ENCODE measurements around the gene BSN.

The BSN gene

GRCh38 chr3:49707113-49707480 lies 152.8 kb downstream of the BSN start:
- WGBS, 2 experiments (ENCODE audit: insufficient coverage in 2 of 2) = 90 to 98% methylated on average over 4 of the region's 4 CpGs
- no peaks in the 10 kb centered on the region for H3K4me1 ChIP-seq (ENCODE audit: control insufficient read depth, insufficient read depth, low read length, poor library complexity, severe bottlenecking)
- H3K9me3 ChIP-seq (ENCODE audit: control insufficient read depth, low read length) = no peaks in the 10 kb centered on the region
- H3K27ac ChIP-seq (ENCODE audit: low read depth, low read length, severe bottlenecking) = no peak overlapping the region
- H3K4me3 ChIP-seq (ENCODE audit: extremely low read depth, insufficient read depth, low read length, poor library complexity, severe bottlenecking) = no peak overlapping the region
- peaks cover 23% of the 10 kb centered on the region for H3K36me3 ChIP-seq (ENCODE audit: control insufficient read depth, insufficient read depth, low read length)

- WGBS, 2 experiments (ENCODE audit: insufficient coverage in 2 of 2) = 92 to 96% methylated on average over 3 to 6 of the region's 8 CpGs
- H3K4me1 ChIP-seq (ENCODE audit: control insufficient read depth, insufficient read depth, low read length, poor library complexity, severe bottlenecking) = no peaks in the 10 kb centered on the region
- H3K4me3 ChIP-seq (ENCODE audit: extremely low read depth, insufficient read depth, low read length, poor library complexity, severe bottlenecking) = no peak overlapping the region
- H3K27ac ChIP-seq (ENCODE audit: low read depth, low read length, severe bottlenecking) = no peak overlapping the region
- peaks cover 6% of the 10 kb centered on the region for H3K36me3 ChIP-seq (ENCODE audit: control insufficient read depth, insufficient read depth, low read length)
- H3K9me3 ChIP-seq (ENCODE audit: control insufficient read depth, low read length) = no peaks in the 10 kb centered on the region
Measured at GRCh38 chr3:49709852-49710251, 155.6 kb downstream of the BSN start.

- H3K4me1 ChIP-seq (ENCODE audit: control insufficient read depth, insufficient read depth, low read length, poor library complexity, severe bottlenecking) = no peaks in the 10 kb centered on the region
- H3K36me3 ChIP-seq (ENCODE audit: control insufficient read depth, insufficient read depth, low read length) = peaks cover 3% of the 10 kb centered on the region
- no peaks in the 10 kb centered on the region for H3K9me3 ChIP-seq (ENCODE audit: control insufficient read depth, low read length)
- no peak overlapping the region for H3K27ac ChIP-seq (ENCODE audit: low read depth, low read length, severe bottlenecking)
- no peak overlapping the region for H3K4me3 ChIP-seq (ENCODE audit: extremely low read depth, insufficient read depth, low read length, poor library complexity, severe bottlenecking)
- 97 to 100% methylated on average over 4 to 5 of the region's 5 CpGs for WGBS, 2 experiments (ENCODE audit: insufficient coverage in 2 of 2)
Measured at GRCh38 chr3:49711489-49711888, 157.2 kb downstream of the BSN start.

GRCh38 chr3:49712166-49712565 lies 157.9 kb downstream of the BSN start:
- H3K27ac ChIP-seq (ENCODE audit: low read depth, low read length, severe bottlenecking) = no peak overlapping the region
- peaks cover 9% of the 10 kb centered on the region for H3K36me3 ChIP-seq (ENCODE audit: control insufficient read depth, insufficient read depth, low read length)
- no peak overlapping the region for H3K4me3 ChIP-seq (ENCODE audit: extremely low read depth, insufficient read depth, low read length, poor library complexity, severe bottlenecking)
- H3K4me1 ChIP-seq (ENCODE audit: control insufficient read depth, insufficient read depth, low read length, poor library complexity, severe bottlenecking) = no peaks in the 10 kb centered on the region
- WGBS, 2 experiments (ENCODE audit: insufficient coverage in 2 of 2) = 96 to 98% methylated on average over 11 of the region's 11 CpGs
- no peaks in the 10 kb centered on the region for H3K9me3 ChIP-seq (ENCODE audit: control insufficient read depth, low read length)

DNA sequence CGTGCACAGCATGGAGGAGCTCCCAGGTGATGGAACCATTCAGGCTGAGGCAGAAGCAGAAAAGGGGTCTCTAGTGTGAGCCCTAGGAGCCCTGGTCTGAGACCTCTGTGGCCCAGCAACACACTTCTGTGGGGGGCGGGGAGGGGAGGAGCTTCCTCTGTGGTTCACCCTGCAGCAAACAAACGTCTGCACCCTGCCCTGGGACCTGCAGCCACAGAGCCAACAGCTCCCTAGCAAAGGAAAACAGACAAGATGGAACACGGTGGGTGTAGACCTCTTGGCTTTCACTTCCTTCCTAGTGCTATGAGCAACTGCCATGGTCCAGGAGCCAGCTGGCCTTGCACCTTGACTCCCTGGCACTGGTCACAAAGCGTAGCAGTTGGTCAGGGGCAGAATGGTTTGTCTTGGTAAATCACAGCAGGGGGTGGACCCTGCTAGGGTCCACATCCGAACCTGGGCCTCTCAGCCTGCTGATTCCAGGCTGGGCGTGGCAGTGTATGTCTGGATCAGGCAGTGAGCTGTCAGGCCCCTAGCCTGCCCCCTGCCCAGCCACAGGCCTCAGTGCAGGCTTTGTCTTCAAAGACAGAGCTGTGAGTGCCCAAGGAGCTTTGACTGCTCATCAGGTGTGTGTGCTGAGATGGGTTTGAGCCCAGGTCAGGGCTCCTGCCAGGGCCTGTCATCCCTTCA lies 158.5 kb downstream of the BSN start:
- Histone ChIP-seq H3K36me3 (ENCODE audit: control insufficient read depth, insufficient read depth, low read length) (peaks cover 9% of the 10 kb centered on the region), H3K4me3 (ENCODE audit: extremely low read depth, insufficient read depth, low read length, poor library complexity, severe bottlenecking) (no peak overlapping the region), H3K27ac (ENCODE audit: low read depth, low read length, severe bottlenecking) (no peak overlapping the region), H3K4me1 (ENCODE audit: control insufficient read depth, insufficient read depth, low read length, poor library complexity, severe bottlenecking) (no peaks in the 10 kb centered on the region), H3K9me3 (ENCODE audit: control insufficient read depth, low read length) (no peaks in the 10 kb centered on the region)
- WGBS, 2 experiments (ENCODE audit: insufficient coverage in 2 of 2) = 75 to 80% methylated on average over 5 to 6 of the region's 7 CpGs

DNA sequence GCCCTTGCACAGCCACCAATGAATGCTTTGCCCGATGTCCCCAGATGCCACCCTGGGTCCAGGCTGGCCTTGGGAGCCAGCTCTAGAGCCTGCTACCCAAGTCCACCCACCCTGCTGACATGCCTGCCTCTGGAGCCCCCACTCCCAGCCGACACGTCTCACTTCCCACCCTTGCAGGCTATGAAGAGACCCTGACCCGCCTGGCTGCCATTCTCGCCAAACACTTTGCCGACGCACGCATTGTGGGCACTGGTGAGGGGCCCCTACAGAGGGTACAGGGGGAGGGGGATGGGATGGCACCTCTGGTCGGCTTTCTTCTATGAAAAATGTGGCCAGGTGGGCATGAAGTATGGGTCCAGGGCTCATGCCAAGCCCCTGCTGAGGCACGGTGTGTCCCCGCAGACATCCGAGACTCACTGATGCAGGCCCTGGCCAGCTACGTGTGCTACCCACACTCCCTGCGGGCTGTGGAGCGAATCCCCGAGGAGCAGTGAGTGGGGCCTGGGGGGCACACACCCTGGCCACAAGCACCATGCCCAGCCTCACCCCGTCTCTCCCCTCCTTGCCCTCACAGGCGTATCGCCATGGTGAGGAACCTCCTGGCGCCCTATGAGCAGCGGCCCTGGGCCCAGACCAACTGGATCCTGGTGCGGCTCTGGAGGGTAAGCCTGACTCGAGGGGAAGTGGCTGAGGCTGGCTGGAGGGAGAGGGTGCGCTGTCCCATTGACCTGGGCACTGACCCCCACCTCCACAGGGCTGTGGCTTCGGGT lies 159.2 kb downstream of the BSN start:
- WGBS, 2 experiments (ENCODE audit: insufficient coverage in 2 of 2) = 96% methylated on average over 17 to 18 of the region's 25 CpGs
- Histone ChIP-seq H3K36me3 (ENCODE audit: control insufficient read depth, insufficient read depth, low read length) (peaks cover 16% of the 10 kb centered on the region), H3K4me1 (ENCODE audit: control insufficient read depth, insufficient read depth, low read length, poor library complexity, severe bottlenecking) (no peaks in the 10 kb centered on the region), H3K4me3 (ENCODE audit: extremely low read depth, insufficient read depth, low read length, poor library complexity, severe bottlenecking) (no peak overlapping the region), H3K9me3 (ENCODE audit: control insufficient read depth, low read length) (no peaks in the 10 kb centered on the region), H3K27ac (ENCODE audit: low read depth, low read length, severe bottlenecking) (no peak overlapping the region)

- 88 to 93% methylated on average over 13 of the region's 13 CpGs for WGBS, 2 experiments (ENCODE audit: insufficient coverage in 2 of 2)
- Histone ChIP-seq H3K36me3 (ENCODE audit: control insufficient read depth, insufficient read depth, low read length) (peaks cover 18% of the 10 kb centered on the region), H3K27ac (ENCODE audit: low read depth, low read length, severe bottlenecking) (no peak overlapping the region), H3K4me1 (ENCODE audit: control insufficient read depth, insufficient read depth, low read length, poor library complexity, severe bottlenecking) (no peaks in the 10 kb centered on the region), H3K9me3 (ENCODE audit: control insufficient read depth, low read length) (no peaks in the 10 kb centered on the region), H3K4me3 (ENCODE audit: extremely low read depth, insufficient read depth, low read length, poor library complexity, severe bottlenecking) (no peak overlapping the region)
Measured at GRCh38 chr3:49714728-49715550, 160.7 kb downstream of the BSN start.

DNA sequence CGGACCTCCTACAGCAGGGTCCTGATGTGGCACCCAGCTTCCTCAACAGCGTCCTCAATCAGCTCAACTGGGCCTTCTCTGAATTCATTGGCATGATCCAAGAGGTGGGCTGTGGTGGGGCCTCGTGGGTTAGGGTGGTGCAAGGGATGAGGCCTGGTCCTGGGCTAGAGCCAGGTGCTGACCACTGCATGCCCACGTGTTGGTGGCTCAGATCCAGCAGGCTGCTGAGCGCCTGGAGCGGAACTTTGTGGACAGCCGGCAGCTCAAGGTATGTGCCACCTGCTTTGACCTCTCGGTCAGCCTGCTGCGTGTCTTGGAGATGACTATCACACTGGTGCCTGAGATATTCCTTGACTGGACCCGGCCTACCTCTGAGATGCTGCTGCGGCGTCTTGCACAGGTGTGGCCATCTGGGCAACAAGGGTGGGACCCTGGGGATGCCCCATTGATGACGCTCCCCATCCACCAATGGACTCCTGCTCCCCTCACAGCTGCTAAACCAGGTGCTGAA lies 161.4 kb downstream of the BSN start:
- H3K4me1 ChIP-seq (ENCODE audit: control insufficient read depth, insufficient read depth, low read length, poor library complexity, severe bottlenecking) = no peaks in the 10 kb centered on the region
- no peaks in the 10 kb centered on the region for H3K9me3 ChIP-seq (ENCODE audit: control insufficient read depth, low read length)
- whole genome bisulfite sequencing, 2 experiments (ENCODE audit: insufficient coverage in 2 of 2) = 94 to 97% methylated on average over 13 of the region's 13 CpGs
- no peak overlapping the region for H3K27ac ChIP-seq (ENCODE audit: low read depth, low read length, severe bottlenecking)
- H3K4me3 ChIP-seq (ENCODE audit: extremely low read depth, insufficient read depth, low read length, poor library complexity, severe bottlenecking) = no peak overlapping the region
- peaks cover 23% of the 10 kb centered on the region for H3K36me3 ChIP-seq (ENCODE audit: control insufficient read depth, insufficient read depth, low read length)

DNA sequence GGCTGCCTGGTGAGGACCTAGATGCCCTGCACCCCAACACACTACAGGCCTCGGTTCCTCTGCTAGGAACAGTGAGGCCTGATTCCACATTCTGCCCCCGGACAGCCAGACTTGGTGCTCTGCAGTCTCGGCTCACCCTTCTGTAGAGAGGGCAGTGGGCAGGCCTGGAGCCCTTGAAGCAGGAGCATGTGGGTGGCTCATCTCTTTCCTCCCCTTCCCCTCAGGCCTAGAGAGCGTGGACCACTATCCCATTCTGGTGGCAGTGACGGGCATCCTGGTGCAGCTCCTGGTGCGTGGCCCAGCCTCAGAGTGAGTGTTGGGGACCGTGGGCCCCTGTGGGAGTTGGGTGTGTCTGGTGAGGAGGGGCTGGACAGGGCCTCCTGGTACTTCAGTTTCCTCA lies 161.9 kb downstream of the BSN start:
- Histone ChIP-seq H3K4me1 (ENCODE audit: control insufficient read depth, insufficient read depth, low read length, poor library complexity, severe bottlenecking) (no peaks in the 10 kb centered on the region), H3K27ac (ENCODE audit: low read depth, low read length, severe bottlenecking) (no peak overlapping the region), H3K36me3 (ENCODE audit: control insufficient read depth, insufficient read depth, low read length) (peaks cover 27% of the 10 kb centered on the region), H3K4me3 (ENCODE audit: extremely low read depth, insufficient read depth, low read length, poor library complexity, severe bottlenecking) (no peak overlapping the region), H3K9me3 (ENCODE audit: control insufficient read depth, low read length) (no peaks in the 10 kb centered on the region)
- WGBS, 2 experiments (ENCODE audit: insufficient coverage in 2 of 2) = 93 to 100% methylated on average over 4 of the region's 7 CpGs

GRCh38 chr3:49716691-49717210 lies 162.5 kb downstream of the BSN start:
- 91 to 94% methylated on average over 15 of the region's 16 CpGs for WGBS, 2 experiments (ENCODE audit: insufficient coverage in 2 of 2)
- no peaks in the 10 kb centered on the region for H3K4me1 ChIP-seq (ENCODE audit: control insufficient read depth, insufficient read depth, low read length, poor library complexity, severe bottlenecking)
- no peaks in the 10 kb centered on the region for H3K9me3 ChIP-seq (ENCODE audit: control insufficient read depth, low read length)
- peaks cover 33% of the 10 kb centered on the region for H3K36me3 ChIP-seq (ENCODE audit: control insufficient read depth, insufficient read depth, low read length)
- H3K4me3 ChIP-seq (ENCODE audit: extremely low read depth, insufficient read depth, low read length, poor library complexity, severe bottlenecking) = no peak overlapping the region
- H3K27ac ChIP-seq (ENCODE audit: low read depth, low read length, severe bottlenecking) = no peak overlapping the region

Measured in mesodermal cell (in vitro differentiated cells).